AG09319 (cell line): Measurements from ENCODE around the gene BPIFB6.

ENCODE experiments used
- DNase-seq: peaks from one replicate; pipeline ENCODE4 v3.0.0-alpha.2; 2010; ENCODE audit warnings: low read depth; ENCODE audit errors: extremely low read depth
- TF ChIP-seq, protein P1 (sequence below): IDR thresholded peaks from 2 replicates; pipeline ENCODE4 v1.5.1; 2011; ENCODE audit warnings: low read depth, mild to moderate bottlenecking, inconsistent platforms, low read length, moderate library complexity

The BPIFB6 gene

GRCh38 chr20:33086052-33086722 is 54.7 kb downstream of the BPIFB6 start:
- TF ChIP-seq, protein P1, sequence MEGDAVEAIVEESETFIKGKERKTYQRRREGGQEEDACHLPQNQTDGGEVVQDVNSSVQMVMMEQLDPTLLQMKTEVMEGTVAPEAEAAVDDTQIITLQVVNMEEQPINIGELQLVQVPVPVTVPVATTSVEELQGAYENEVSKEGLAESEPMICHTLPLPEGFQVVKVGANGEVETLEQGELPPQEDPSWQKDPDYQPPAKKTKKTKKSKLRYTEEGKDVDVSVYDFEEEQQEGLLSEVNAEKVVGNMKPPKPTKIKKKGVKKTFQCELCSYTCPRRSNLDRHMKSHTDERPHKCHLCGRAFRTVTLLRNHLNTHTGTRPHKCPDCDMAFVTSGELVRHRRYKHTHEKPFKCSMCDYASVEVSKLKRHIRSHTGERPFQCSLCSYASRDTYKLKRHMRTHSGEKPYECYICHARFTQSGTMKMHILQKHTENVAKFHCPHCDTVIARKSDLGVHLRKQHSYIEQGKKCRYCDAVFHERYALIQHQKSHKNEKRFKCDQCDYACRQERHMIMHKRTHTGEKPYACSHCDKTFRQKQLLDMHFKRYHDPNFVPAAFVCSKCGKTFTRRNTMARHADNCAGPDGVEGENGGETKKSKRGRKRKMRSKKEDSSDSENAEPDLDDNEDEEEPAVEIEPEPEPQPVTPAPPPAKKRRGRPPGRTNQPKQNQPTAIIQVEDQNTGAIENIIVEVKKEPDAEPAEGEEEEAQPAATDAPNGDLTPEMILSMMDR, result no peak
- no peak for DNase-seq

DNA sequence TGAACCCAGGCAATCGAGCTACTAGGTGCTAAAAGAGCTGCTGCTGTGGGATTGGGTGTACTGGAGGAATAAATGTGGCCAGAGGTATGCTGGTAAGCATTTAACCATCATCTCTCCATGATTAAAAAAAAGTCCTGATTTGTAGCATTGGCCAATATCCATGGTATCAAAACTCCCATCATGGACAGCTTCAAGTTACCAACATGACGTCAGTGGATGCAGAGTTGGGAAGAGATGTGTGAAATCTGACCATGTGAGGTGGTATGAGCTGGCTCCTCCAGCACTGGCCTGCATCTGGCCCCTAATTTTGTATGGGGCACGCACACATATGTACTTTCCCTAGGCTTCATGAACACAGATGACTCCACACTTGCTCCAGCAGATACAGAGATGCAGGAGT is 59.7 kb downstream of the BPIFB6 start:
- no peak for DNase-seq
- TF ChIP-seq, protein P1, result no peak

GRCh38 chr20:33091693-33092092 is 60.2 kb downstream of the BPIFB6 start:
- TF ChIP-seq, protein P1, result no peak
- no peak for DNase-seq

GRCh38 chr20:33092361-33092760 is 60.9 kb downstream of the BPIFB6 start:
- DNase-seq, result no peak
- TF ChIP-seq, protein P1, result no peak

- TF ChIP-seq, protein P1, result no peak
- DNase-seq, result no peak
Measured at GRCh38 chr20:33093074-33093473, 61.6 kb downstream of the BPIFB6 start.

DNA sequence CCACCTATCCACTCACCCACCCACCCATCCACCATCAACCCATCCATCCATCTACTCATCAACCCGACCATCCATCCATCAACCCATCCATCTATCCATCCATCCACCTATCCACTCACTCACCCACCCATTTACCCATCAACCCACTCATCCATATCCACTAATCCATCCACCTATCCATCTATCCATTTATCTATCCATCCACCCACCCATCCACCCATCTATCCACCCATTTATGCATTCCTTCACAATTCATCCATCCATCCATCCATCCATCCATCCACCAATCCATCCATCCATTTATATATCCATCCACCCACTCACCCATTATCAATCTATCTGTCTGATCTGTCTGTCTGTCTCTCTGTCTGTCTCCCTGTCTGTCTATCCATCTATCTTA is 62.1 kb downstream of the BPIFB6 start:
- DNase-seq, result no peak
- TF ChIP-seq, protein P1, result no peak
